ENCODE results near the gene QSOX2.

QSOX2 gene

DNA sequence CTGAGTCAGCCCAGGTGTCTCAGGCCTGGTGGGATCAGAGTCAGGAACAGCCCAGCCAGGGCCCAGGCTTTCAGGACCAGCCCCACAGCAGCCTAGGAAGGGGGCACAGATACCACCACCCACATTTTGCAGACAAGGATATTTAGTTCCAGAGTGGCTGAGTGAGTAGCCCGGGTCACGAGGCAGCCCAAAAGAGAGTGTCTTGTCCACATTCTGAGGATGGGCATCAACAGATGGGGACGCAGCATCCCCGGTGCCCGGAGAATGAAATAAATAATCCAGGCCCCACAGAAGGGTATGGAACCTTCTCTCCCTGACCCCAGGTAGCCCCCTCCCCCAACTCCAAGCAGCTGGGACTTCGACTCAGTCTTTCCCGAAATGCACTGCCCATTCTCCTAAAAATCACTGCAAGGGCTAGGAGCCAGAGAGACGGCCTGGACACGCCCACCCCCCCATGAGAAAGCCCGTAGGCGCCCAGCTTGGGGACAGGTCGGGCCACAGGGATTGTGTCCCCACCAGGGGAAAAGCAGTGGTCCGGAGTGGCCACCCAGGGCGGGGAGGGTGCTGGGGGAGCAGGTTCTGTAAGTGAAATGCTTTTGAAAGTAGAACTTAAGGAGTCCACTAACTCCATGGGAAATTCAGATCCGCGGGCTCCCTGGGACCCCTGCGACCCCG, 47.5 kb downstream of the QSOX2 start:
- Histone ChIP-seq H3K4me3 (ENCODE audit: low read length, poor library complexity, severe bottlenecking) (no peak overlapping the region), H3K9ac (ENCODE audit: low read depth, low read length, poor library complexity, severe bottlenecking) (no peak overlapping the region), H4K20me1 (ENCODE audit: insufficient read depth, low read length, poor library complexity, severe bottlenecking) (no peaks in the 10 kb centered on the region)

DNA sequence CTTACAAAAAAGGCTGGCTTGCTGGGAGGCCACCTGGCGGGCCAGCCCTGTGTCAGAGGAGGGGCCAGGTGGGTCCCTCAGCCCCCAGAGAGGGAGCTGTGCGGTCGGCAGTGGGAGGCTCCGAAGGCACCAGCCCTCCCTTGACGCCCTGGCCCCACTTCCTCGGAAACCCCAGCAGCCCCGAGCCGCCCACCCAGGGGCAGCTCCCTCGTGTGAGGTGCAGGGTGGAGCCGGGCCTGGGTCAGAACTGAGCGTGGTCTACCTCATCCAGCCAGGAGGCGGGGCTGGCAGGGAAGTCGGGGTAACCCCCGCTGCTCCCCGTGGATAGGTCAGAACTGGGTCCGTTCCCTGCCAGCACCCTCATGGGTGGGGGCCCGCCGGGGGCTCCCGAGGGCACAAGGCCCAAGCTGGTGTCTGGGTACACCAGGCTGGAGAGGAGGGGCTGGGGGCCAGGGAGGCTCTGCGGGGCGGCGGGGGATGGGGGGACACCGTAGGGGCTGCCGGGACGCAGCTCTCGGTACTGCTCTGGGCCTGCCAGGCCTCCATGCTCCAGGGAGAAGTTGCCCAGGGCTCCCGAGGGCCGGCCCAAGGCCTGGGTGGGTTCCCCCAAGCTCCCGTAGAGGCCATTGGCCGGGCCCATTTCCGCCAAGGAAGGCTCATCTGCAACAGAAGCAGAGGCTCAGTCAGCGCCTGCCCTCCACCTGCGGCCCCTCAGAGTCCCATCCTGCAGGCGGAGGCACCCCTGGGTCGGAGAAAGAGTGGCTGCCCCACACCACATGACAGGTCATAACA, 48.3 kb downstream of the QSOX2 start:
- Histone ChIP-seq H3K4me2 (ENCODE audit: low read depth, low read length, poor library complexity, severe bottlenecking) (no peak overlapping the region), H4K20me1 (ENCODE audit: insufficient read depth, low read length, poor library complexity, severe bottlenecking) (no peaks in the 10 kb centered on the region), H3K4me1 (ENCODE audit: insufficient read depth, low read length, poor library complexity, severe bottlenecking) (no peaks in the 10 kb centered on the region), H3K79me2 (ENCODE audit: insufficient read depth, low read length) (no peaks in the 10 kb centered on the region), H3K9ac (ENCODE audit: low read depth, low read length, poor library complexity, severe bottlenecking) (no peak overlapping the region), H3K36me3 (ENCODE audit: insufficient read depth, low read length) (no peaks in the 10 kb centered on the region), H3K9me3 (ENCODE audit: insufficient read depth, low read depth, low read length) (no peaks in the 10 kb centered on the region), H3K27me3 (ENCODE audit: insufficient read depth, low read length, poor library complexity, severe bottlenecking) (no peaks in the 10 kb centered on the region), H2AFZ (ENCODE audit: low read length) (no peak overlapping the region), H3K4me3 (ENCODE audit: low read length, poor library complexity, severe bottlenecking) (no peak overlapping the region), H3K9me2 (replicated peaks; ENCODE audit: low read depth, low read length) (no peaks in the 10 kb centered on the region), H3F3A (ENCODE audit: low read depth) (no peaks in the 10 kb centered on the region)
- TF ChIP-seq EZH2phosphoT487 (IDR thresholded peaks at IDR 0.05; ENCODE audit: borderline replicate concordance), result no peak
- TF ChIP-seq, protein P1, sequence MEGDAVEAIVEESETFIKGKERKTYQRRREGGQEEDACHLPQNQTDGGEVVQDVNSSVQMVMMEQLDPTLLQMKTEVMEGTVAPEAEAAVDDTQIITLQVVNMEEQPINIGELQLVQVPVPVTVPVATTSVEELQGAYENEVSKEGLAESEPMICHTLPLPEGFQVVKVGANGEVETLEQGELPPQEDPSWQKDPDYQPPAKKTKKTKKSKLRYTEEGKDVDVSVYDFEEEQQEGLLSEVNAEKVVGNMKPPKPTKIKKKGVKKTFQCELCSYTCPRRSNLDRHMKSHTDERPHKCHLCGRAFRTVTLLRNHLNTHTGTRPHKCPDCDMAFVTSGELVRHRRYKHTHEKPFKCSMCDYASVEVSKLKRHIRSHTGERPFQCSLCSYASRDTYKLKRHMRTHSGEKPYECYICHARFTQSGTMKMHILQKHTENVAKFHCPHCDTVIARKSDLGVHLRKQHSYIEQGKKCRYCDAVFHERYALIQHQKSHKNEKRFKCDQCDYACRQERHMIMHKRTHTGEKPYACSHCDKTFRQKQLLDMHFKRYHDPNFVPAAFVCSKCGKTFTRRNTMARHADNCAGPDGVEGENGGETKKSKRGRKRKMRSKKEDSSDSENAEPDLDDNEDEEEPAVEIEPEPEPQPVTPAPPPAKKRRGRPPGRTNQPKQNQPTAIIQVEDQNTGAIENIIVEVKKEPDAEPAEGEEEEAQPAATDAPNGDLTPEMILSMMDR (conservative IDR thresholded peaks at IDR 0.05; ENCODE audit: low read length), result no peak

More for the DNA sequence above, 47.5 kb downstream of the QSOX2 start:
- no peaks in the 10 kb centered on the region for H3K9me3 ChIP-seq (ENCODE audit: insufficient read depth, low read depth, low read length)
- H3K79me2 ChIP-seq (ENCODE audit: insufficient read depth, low read length), result no peaks in the 10 kb centered on the region
- no peaks in the 10 kb centered on the region for H3K36me3 ChIP-seq (ENCODE audit: insufficient read depth, low read length)
- H3K4me2 ChIP-seq (ENCODE audit: low read depth, low read length, poor library complexity, severe bottlenecking), result no peak overlapping the region
- no peaks in the 10 kb centered on the region for H3K4me1 ChIP-seq (ENCODE audit: insufficient read depth, low read length, poor library complexity, severe bottlenecking)
- H3K27me3 ChIP-seq (ENCODE audit: insufficient read depth, low read length, poor library complexity, severe bottlenecking), result no peaks in the 10 kb centered on the region
- H3K9me2 ChIP-seq (replicated peaks; ENCODE audit: low read depth, low read length), result no peaks in the 10 kb centered on the region
- TF ChIP-seq EZH2phosphoT487 (IDR thresholded peaks at IDR 0.05; ENCODE audit: borderline replicate concordance), result no peak
- TF ChIP-seq, protein P1 (conservative IDR thresholded peaks at IDR 0.05; ENCODE audit: low read length), result no peak
- no peak overlapping the region for H2AFZ ChIP-seq (ENCODE audit: low read length)
- H3F3A ChIP-seq (ENCODE audit: low read depth), result no peaks in the 10 kb centered on the region

DNA sequence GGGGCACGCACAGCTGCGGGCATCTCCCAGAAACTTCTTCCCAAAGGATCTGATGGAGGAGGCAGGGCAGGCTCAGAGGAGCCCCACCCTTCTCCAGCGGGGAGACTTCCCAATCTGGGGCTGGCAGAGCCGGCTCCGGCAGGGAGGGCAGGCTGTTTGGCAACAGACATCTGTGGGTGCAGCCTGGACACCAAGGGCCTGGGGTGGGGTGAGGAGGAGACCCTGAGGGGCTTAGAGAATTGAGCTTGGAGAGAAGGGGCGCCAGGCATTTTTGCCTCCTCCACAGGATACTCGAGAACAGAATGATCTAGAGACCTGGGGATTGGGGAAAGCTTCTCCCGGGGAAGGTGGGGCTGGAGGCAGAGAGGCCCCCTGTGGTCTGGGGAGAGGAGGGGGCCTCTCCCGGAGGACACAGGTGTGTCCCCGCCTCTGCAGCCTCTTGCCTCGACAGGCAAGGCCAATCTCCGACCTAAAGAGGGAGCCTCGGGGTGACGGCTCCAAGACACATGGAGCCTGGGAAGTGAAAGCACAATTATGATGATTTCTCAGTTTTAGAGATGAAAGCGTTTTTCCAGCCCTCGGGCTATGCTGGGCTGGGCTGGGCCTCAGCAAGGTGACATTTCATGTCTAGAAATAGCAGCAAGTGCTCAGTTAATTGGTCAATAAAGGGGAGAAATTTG, 49.1 kb downstream of the QSOX2 start:
- no peaks in the 10 kb centered on the region for H3F3A ChIP-seq (ENCODE audit: low read depth)
- H3K9me3 ChIP-seq (ENCODE audit: insufficient read depth, low read depth, low read length), result no peaks in the 10 kb centered on the region
- H2AFZ ChIP-seq (ENCODE audit: low read length), result no peak overlapping the region
- H3K4me3 ChIP-seq (ENCODE audit: low read length, poor library complexity, severe bottlenecking), result no peak overlapping the region
- H3K9me2 ChIP-seq (replicated peaks; ENCODE audit: low read depth, low read length), result no peaks in the 10 kb centered on the region
- H3K79me2 ChIP-seq (ENCODE audit: insufficient read depth, low read length), result no peaks in the 10 kb centered on the region
- H3K36me3 ChIP-seq (ENCODE audit: insufficient read depth, low read length), result no peaks in the 10 kb centered on the region
- H3K9ac ChIP-seq (ENCODE audit: low read depth, low read length, poor library complexity, severe bottlenecking), result no peak overlapping the region
- TF ChIP-seq EZH2phosphoT487 (IDR thresholded peaks at IDR 0.05; ENCODE audit: borderline replicate concordance), result no peak
- TF ChIP-seq, protein P1 (conservative IDR thresholded peaks at IDR 0.05; ENCODE audit: low read length), result no peak
- no peak overlapping the region for H3K4me2 ChIP-seq (ENCODE audit: low read depth, low read length, poor library complexity, severe bottlenecking)
- no peaks in the 10 kb centered on the region for H3K4me1 ChIP-seq (ENCODE audit: insufficient read depth, low read length, poor library complexity, severe bottlenecking)
- H3K27me3 ChIP-seq (ENCODE audit: insufficient read depth, low read length, poor library complexity, severe bottlenecking), result no peaks in the 10 kb centered on the region
- H4K20me1 ChIP-seq (ENCODE audit: insufficient read depth, low read length, poor library complexity, severe bottlenecking), result no peaks in the 10 kb centered on the region

All from Loucy (cell line).